Choroid plexus epithelial cell (primary cell): ENCODE measurements around the gene TFF1.

ENCODE experiments used
- DNase-seq: peaks from one replicate; pipeline ENCODE4 v3.0.0-alpha.2; 2010; ENCODE audit warnings: low read depth
- H3K4me3 ChIP-seq: 2 replicates; pipeline ENCODE4 v1.5.1; 2011; ENCODE audit warnings: low read depth, mild to moderate bottlenecking, control low read depth, low read length, moderate library complexity
- TF ChIP-seq, protein P1 (sequence below): conservative IDR thresholded peaks from 2 replicates; pipeline ENCODE4 v1.5.1; 2011; ENCODE audit warnings: low read depth, mild to moderate bottlenecking, control low read depth, inconsistent platforms, low read length, moderate library complexity

The TFF1 gene

DNA sequence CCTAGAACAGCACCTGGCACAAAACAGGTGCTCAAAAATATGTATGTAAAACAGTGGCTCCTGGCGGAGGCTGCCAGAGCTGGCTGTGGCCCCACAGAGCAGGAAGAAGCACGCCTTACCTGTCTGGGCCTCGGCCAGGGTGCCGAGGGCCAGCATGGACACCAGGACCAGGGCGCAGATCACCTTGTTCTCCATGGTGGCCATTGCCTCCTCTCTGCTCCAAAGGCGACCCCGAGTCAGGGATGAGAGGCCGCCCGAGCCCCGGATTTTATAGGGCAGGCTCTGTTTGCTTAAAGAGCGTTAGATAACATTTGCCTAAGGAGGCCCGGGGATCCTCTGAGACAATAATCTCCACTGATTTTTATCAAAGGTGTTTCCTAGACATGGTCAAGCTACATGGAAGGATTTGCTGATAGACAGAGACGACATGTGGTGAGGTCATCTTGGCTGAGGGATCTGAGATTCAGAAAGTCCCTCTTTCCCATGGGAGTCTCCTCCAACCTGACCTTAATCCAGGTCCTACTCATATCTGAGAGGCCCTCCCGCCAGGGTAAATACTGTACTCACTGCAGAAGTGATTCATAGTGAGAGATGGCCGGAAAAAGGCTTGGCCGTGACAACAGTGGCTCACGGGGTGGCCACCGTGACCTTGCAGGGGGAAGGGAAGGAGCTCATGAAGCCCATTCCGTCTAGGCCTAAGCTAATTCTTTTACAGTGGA is at the start of gene TFF1:
TSS of gene TFF1 (minus strand) at position 244 of the 719 bp plus-strand sequence. CDS start at position 204, 40 bp downstream.
- peak; percentile 8 for DNase-seq
- H3K4me3 ChIP-seq, result no peak within 1 kb of the TSS
- TF ChIP-seq, protein P1, sequence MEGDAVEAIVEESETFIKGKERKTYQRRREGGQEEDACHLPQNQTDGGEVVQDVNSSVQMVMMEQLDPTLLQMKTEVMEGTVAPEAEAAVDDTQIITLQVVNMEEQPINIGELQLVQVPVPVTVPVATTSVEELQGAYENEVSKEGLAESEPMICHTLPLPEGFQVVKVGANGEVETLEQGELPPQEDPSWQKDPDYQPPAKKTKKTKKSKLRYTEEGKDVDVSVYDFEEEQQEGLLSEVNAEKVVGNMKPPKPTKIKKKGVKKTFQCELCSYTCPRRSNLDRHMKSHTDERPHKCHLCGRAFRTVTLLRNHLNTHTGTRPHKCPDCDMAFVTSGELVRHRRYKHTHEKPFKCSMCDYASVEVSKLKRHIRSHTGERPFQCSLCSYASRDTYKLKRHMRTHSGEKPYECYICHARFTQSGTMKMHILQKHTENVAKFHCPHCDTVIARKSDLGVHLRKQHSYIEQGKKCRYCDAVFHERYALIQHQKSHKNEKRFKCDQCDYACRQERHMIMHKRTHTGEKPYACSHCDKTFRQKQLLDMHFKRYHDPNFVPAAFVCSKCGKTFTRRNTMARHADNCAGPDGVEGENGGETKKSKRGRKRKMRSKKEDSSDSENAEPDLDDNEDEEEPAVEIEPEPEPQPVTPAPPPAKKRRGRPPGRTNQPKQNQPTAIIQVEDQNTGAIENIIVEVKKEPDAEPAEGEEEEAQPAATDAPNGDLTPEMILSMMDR, result no peak

DNA sequence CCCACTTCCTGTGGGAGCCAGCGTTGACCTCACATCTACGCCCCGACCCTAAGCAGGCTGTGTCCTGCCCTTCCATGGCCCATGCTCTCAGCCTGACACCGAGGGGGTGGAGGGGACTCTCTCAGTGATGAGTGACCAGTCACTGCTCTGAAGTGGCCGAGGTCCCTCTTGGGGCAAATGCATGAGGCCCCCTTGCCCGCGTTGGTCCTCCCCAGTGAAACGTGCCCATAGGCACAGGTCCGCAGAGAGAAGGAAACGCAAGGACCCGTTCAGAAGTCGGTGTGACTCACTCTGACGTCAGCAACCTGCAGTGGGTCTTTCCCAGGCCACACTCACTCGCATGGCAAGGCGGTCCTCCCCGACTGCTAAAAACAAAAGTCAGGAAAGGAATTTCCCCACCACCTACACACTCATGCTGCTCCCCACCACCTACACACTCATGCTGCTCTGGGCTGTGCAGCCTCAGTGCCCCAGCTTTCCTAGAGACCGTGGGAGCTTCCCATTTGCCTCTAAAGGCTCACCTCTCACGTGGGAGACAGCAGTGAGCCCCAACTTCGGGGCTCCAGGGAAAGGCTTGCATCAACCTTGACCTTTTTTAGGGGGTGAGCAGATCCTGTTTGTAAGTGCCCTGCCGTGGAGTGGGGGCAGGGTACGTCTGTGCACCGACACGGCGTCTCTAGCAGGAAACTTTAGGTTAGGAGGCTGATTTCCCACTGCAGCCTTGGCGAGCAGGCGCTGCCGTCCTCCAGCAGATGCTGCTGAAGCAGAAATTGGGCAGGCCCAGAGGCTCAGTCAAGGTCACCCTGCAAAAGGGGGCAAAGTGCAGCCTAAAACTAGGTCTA is 48.8 kb upstream of the TFF1 start:
- DNase-seq, result peak; percentile 79
- TF ChIP-seq, protein P1, result no peak
- H3K4me3 ChIP-seq, result no peak overlapping the region

DNA sequence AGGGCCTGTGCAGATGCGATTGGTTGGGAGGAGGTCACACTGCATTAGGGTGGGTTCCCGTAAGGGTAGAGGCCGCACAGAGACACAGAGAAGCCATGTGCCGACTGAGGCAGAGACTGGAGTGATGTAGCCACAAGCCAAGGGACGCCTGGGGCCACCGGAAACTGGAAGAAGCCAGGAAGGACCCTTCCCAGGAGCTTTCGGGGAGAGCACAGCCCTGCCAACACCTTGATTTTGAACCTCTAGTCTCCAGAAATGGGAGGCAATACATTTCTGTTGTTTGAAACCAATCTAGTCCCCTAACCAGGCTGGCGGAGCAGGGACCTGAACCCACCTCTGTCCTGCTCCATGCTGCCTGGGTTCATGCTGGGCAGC is 48.2 kb upstream of the TFF1 start:
- DNase-seq, result no peak
- H3K4me3 ChIP-seq, result no peak overlapping the region
- TF ChIP-seq, protein P1, result no peak

DNA sequence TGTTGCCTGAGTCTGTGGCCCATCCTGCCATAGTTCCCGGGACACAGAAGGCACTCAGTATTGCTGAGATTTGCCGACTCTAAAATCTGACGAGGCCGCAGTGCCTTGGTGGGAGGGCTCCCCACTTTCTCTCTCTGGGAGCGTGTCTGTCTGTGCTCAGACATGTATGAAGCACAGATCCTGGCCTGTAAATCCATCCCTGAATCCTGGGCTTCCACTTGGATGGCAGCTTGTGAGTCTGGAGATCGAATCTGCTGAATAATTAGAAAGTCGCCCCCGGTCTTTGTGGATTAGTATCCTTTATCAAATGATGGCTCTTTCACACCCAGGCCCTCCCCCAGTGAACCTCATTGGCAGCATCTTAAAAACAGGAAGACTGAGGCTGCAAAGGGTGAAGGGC is 47.7 kb upstream of the TFF1 start:
- no peak overlapping the region for H3K4me3 ChIP-seq
- TF ChIP-seq, protein P1, result no peak
- DNase-seq, result no peak

DNA sequence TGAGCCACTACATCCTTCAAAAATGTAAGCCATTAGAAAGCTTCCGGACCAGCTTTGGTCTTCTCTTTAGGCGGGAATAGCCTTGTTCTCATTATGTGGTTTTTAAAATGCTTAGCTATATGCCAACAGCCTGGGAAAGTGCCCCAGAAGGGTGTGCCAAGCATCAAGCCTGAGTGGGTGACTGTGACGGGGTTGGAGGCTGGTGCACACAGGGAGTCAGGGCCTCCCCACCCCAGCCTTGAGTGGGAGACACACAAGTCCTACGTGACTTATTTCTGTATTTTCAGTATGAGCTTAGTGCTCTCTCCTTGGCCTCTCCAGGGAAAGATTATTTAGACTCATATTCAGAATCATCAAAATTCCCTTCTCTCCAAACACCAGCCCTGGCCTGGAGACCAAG is 47.2 kb upstream of the TFF1 start:
- no peak overlapping the region for H3K4me3 ChIP-seq
- DNase-seq, result no peak
- TF ChIP-seq, protein P1, result no peak

DNA sequence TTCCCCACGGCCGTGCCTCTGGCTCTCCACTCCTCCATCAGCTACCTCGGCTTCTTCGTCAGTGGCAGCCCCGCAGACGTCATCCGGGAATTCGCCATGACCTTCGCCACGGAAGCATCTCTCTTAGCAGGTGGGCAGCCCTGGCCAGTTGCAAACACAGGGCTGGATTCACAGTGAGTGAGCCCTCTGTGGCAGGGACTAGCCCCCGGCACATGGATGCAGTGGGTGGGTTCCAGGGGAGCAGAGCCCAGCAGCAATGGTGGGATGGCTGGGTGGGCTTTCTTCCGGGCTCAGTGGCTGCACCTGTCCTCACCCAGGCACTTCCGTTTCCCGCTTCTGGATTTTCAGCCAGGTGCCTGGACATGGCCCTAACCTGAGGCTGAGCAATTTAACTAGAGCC is 46.8 kb upstream of the TFF1 start:
- TF ChIP-seq, protein P1, result no peak
- no peak overlapping the region for H3K4me3 ChIP-seq
- DNase-seq, result no peak

DNA sequence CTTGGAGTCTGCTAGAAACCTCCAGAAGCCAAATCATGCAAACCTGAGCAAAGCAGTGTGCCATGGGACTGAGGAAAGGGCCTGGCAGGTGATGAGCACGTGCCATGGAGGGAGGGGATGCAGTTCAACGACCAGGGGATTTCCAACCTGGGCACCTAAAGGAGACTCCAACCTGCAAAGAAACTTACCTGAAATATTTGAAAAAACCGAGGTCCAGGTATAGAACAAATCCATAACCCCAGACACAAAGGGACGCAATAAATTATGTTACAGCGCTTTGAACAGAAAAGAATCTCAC is 46.2 kb upstream of the TFF1 start:
- H3K4me3 ChIP-seq, result no peak overlapping the region
- DNase-seq, result no peak
- TF ChIP-seq, protein P1, result no peak
